NB4 (cell line): ENCODE data around the gene SPAG7.
"Not testable (repeated sequence)": the region's sequence is repeated elsewhere in the genome, so short reads cannot be mapped to it uniquely, and the experiment has no call there.

Experiments
- CTCF ChIP-seq: IDR thresholded peaks from one replicate; pipeline ENCODE4 v1.5.1; 2012; ENCODE audit warnings: low read depth, low read length
- MYC ChIP-seq: IDR thresholded peaks from 2 replicates; pipeline ENCODE4 v1.6.1; 2011; ENCODE audit warnings: low read depth, low read length
- POLR2A ChIP-seq: IDR thresholded peaks from 2 replicates; pipeline ENCODE4 v1.6.1; 2011; ENCODE audit warnings: mild to moderate bottlenecking; ENCODE audit not compliant: insufficient read length; ENCODE audit errors: extremely low read depth
- TF ChIP-seq, protein P1 (sequence below): IDR thresholded peaks from 2 replicates; pipeline ENCODE4 v1.6.1; 2011; ENCODE audit warnings: low read depth, low read length

GRCh38 chr17:4914551-4914950, 53.1 kb downstream of the SPAG7 start:
- not testable (repeated sequence) for TF ChIP-seq CTCF, MYC, POLR2A
- TF ChIP-seq, protein P1, sequence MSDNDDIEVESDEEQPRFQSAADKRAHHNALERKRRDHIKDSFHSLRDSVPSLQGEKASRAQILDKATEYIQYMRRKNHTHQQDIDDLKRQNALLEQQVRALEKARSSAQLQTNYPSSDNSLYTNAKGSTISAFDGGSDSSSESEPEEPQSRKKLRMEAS: not testable (repeated sequence)
